ENCODE measurements around the gene CDC42BPA. TPM values are rescaled to one million over a fixed set of nuclear protein-coding genes. Genes with fewer than 3 reads are reported as not detected.

CDC42BPA gene
- total and polyA plus RNA-seq, 2 of the 8 experiments (the other 6 are each of a cell fraction or from before 2014, with no cell fraction given) = 7.1 to 28.5 TPM

- Histone ChIP-seq H4K20me1 (replicated peaks in 1 of 2; ENCODE audit: control insufficient read depth in 1 of 2, insufficient read depth in 2 of 2, low read length in 2 of 2) (no peaks in the 10 kb centered on the region), H4K91ac (replicated peaks; ENCODE audit: insufficient read length, low read length) (no peak overlapping the region), H2BK12ac (ENCODE audit: low read depth, low read length) (no peak overlapping the region), H3K18ac (ENCODE audit: extremely low read depth, low read length) (no peak overlapping the region), H4K5ac (ENCODE audit: insufficient read length, low read depth, low read length) (no peak overlapping the region), H3K4me1 (replicated peaks in 1 of 4; ENCODE audit: control insufficient read depth in 3 of 4, insufficient read depth in 4 of 4, low read length in 3 of 4) (no peaks in the 10 kb centered on the region; a peak in 1 of 7 replicates), H3K4ac (replicated peaks; ENCODE audit: insufficient read length, low read depth, low read length) (no peak overlapping the region), H3K14ac (ENCODE audit: insufficient read length) (no peak overlapping the region), H3K27me3 (replicated peaks in 1 of 4; ENCODE audit: control insufficient read depth in 3 of 4, extremely low read depth in 1 of 4, insufficient read depth in 3 of 4, low read length in 3 of 4) (no peaks in the 10 kb centered on the region), H3K56ac (replicated peaks; ENCODE audit: insufficient read length, low read depth, low read length) (no peak overlapping the region), H3K4me2 (ENCODE audit: insufficient read depth in 1 of 2, low read depth in 2 of 2, low read length in 2 of 2) (no peak overlapping the region), H3K79me2 (ENCODE audit: control insufficient read depth in 1 of 2, insufficient read depth in 2 of 2, low read length in 2 of 2) (no peaks in the 10 kb centered on the region), H2AK5ac (ENCODE audit: low read depth, low read length) (no peak overlapping the region), H3K4me3 (ENCODE audit: extremely low read depth in 1 of 4, insufficient read depth in 2 of 4, low read depth in 3 of 4, low read length in 4 of 4) (no peak overlapping the region), H4K8ac (ENCODE audit: extremely low read depth, insufficient read depth, low read length) (no peak overlapping the region), H3K9ac (replicated peaks in 1 of 4; ENCODE audit: extremely low read depth in 1 of 4, low read depth in 3 of 4, low read length in 3 of 4) (no peak overlapping the region), H3K23ac (ENCODE audit: insufficient read length) (no peak overlapping the region), H2AFZ (ENCODE audit: low read length) (0 out of 2 replicates have a peak overlapping the region, but pooled peaks have one; percentile 9), H3K9me3 (ENCODE audit: insufficient read depth in 2 of 2, low read depth in 1 of 2, low read length in 1 of 2) (no peaks in the 10 kb centered on the region), H2BK15ac (ENCODE audit: low read length) (no peak overlapping the region), H2BK120ac (replicated peaks; ENCODE audit: low read depth, low read length) (no peak overlapping the region), H3K27ac (ENCODE audit: low read depth, low read length) (no peak overlapping the region), H3K36me3 (ENCODE audit: control insufficient read depth in 2 of 4, insufficient read depth in 4 of 4, low read length in 3 of 4) (peaks cover 0 to 19% (median 7%) of the 10 kb centered on the region in 4 experiments; a peak in 5 of 8 replicates), H3K79me1 (ENCODE audit: low read depth, low read length) (no peaks in the 10 kb centered on the region), H2BK20ac (ENCODE audit: low read length) (no peak overlapping the region), H2BK5ac (ENCODE audit: low read depth, low read length) (no peak overlapping the region), H3K23me2 (ENCODE audit: low read depth, low read length) (no peaks in the 10 kb centered on the region)
- FAIRE-seq = no peak
- DNase-seq (ENCODE audit: low read depth in 1 of 2, low spot score in 2 of 2) = peak in 1 of 2 experiments; percentile 7
- WGBS, 2 experiments (ENCODE audit: extremely low coverage in 1 of 2, insufficient coverage in 1 of 2, insufficient read length in 1 of 2, insufficient replicate concordance in 2 of 2, low coverage in 1 of 2, low lambda C conversion rate in 2 of 2, missing lambda C conversion rate in 1 of 2) = 85% methylated on average over 3 of the region's 3 CpGs; no CpG with 5 or more reads in 1 of the 2 experiments
- CTCF ChIA-PET (ENCODE audit: partially characterized antibody) = interaction anchor here (1.0 to 1.6 kb wide), 2 partner anchors 12 to 44 kb away, joined by 3 read pairs; no protein-coding TSS in a partner anchor
- POLR2A ChIA-PET (ENCODE audit: partially characterized antibody) = no interaction called here
- TF ChIP-seq JUND (IDR thresholded peaks at IDR 0.05; ENCODE audit: low read length) = no peak
- no peak for TF ChIP-seq SP1 (IDR thresholded peaks at IDR 0.05; ENCODE audit: low read depth, low read length)
- no peak for TF ChIP-seq BACH1 (IDR thresholded peaks at IDR 0.05; ENCODE audit: low read length)
- no peak for TF ChIP-seq EP300 (IDR thresholded peaks at IDR 0.05; ENCODE audit: borderline replicate concordance in 1 of 2, low read depth in 2 of 2, low read length in 2 of 2)
- no peak for TF ChIP-seq SAP30 (IDR thresholded peaks at IDR 0.05; ENCODE audit: insufficient read depth, insufficient replicate concordance, low read length)
- TF ChIP-seq SP4 (IDR thresholded peaks at IDR 0.05; ENCODE audit: low read length) = no peak
Observed at GRCh38 chr1:227032396-227032795, 285.9 kb downstream of the CDC42BPA start.

Data from H1 (cell line).